A172 (cell line): ENCODE measurements around the gene GRIA1. TPM values are rescaled to one million over a fixed set of nuclear protein-coding genes. Genes with fewer than 3 reads are reported as not detected.
"Not testable (repeated sequence)": the region's sequence is repeated elsewhere in the genome, so short reads cannot be mapped to it uniquely, and the experiment has no call there.

Source experiments
- DNase-seq: peaks from one replicate; pipeline ENCODE4 v3.0.0-alpha.2; 2015; ENCODE audit warnings: low spot score
- total RNA-seq: library from RNA; depleted of rRNA; stranded (reverse); fragments of >200 nt; shearing (Covaris generic); gene quantifications from 2 replicates; pipeline ENCODE4 v1.2.3, GENCODE V29; 2014

GRIA1 gene
- total RNA-seq, 1 experiment from 2014 or later: 0.38 TPM

DNA sequence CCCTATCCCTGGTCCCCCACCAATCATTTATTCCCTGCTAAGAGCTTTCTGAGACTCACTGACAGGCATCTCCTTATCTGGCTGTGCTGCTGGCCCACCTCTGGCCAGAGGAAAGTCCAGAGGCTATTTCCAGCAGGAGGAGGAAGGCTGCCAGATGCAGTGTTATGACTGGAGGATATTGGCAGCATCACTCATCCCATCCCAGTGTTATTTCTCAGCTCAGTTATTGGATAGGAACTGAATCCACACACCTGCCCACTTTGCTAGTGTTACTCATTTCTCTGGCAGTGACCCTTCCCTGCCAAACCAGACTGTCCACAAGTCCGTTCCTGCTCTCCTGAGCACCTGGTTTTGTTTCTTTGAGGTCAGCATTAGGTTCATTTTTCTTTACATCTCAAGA lies 228.2 kb downstream of the GRIA1 start:
- no peak for DNase-seq

DNA sequence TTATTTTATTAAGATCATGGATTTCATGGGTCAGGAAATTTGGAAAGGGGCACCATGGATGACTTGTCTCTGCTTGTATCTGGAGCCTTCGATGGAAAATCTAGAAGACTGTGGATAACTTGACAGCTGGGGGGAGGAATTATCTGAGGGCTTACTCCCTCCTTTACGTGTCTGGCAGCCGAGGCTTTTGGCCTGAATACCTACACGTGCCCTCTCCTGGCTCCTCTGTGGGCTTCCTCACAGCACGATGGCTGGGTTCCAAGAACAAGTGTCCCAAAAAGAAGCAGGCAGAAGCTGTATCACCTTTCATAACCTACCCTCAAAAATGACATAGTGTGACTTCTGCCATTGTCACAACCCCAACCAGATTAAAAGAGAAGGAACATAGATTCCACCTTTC lies 228.9 kb downstream of the GRIA1 start:
- DNase-seq: no peak

GRCh38 chr5:153723022-153723610 lies 232.6 kb downstream of the GRIA1 start:
- DNase-seq: not testable (repeated sequence)

GRCh38 chr5:153742060-153742459 lies 251.6 kb downstream of the GRIA1 start:
- no peak for DNase-seq

- no peak for DNase-seq
Observed at GRCh38 chr5:153744751-153745150, 254.3 kb downstream of the GRIA1 start.

GRCh38 chr5:153745778-153746395 lies 255.4 kb downstream of the GRIA1 start:
- DNase-seq: no peak

GRCh38 chr5:153746440-153746839 lies 256.0 kb downstream of the GRIA1 start:
- no peak for DNase-seq

- DNase-seq: no peak
Observed at GRCh38 chr5:153748823-153749222, 258.4 kb downstream of the GRIA1 start.

GRCh38 chr5:153749960-153750359 lies 259.5 kb downstream of the GRIA1 start:
- DNase-seq: peak; percentile 56

GRCh38 chr5:153751251-153751650 lies 260.8 kb downstream of the GRIA1 start:
- DNase-seq: no peak

GRCh38 chr5:153752890-153753289 lies 262.4 kb downstream of the GRIA1 start:
- no peak for DNase-seq

DNA sequence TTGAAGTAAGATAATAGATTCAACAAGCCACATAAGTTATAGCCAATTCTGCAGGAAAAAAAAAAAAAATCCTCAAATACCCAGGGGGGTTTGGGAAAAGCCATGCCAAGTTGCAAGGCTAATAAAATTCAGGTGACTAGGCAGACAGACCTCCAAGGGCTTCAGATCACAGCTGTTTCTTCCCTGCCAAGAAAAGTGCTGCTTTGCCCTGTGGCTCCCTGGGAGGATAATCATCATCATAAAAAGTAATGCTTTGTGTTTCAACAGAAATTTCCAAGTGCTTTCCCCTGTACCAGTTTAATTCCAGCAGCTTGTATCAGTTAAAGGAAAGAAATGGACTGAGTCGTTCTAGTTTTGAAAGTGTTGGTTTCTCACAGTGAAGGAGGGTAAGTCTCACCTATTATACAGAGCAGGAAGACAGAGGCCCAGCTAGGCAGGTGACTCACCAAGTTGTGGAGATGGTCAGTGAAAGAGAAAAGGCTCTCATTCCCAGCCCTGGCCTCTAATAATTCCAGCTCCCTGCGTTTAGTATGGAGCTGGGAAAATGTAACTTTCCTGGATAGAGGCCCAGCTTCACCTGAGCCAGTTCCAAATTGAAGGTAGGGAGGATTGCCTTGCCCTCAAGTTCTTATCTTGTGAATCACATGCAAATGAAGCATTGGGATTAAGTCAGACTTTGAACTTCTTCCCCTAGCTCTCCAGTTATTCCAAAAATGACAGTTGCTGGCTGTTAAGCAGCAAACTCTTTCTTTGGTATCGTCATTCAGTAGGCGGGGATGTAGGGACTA lies 263.4 kb downstream of the GRIA1 start:
- DNase-seq: peak; percentile 20

- no peak for DNase-seq
Observed at GRCh38 chr5:153755913-153756500, 265.5 kb downstream of the GRIA1 start.

- DNase-seq: no peak
Observed at GRCh38 chr5:153756540-153756939, 266.1 kb downstream of the GRIA1 start.

DNA sequence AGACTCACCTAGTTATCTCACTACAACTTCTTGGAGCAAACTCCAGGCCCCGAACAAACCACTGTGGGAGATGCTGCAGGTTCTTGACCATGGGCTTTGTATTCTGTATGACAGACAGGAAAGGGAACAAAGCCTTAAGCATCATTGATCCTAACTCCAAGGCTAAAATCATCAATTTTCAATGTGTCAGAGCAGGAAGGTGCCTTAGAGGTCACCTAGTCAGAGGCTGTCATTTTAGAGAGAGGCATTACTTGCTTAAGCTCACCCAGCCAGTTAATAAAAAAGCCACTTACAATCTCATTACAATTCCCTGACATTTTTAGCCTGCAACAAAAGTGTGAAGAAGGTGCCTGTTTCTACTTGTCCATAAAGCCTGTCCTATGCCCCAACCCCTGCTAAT lies 275.5 kb downstream of the GRIA1 start:
- DNase-seq: no peak

GRCh38 chr5:153767221-153768188 lies 277.0 kb downstream of the GRIA1 start:
- DNase-seq: no peak

GRCh38 chr5:153770066-153770465 lies 279.6 kb downstream of the GRIA1 start:
- no peak for DNase-seq

GRCh38 chr5:153774686-153775085 lies 284.2 kb downstream of the GRIA1 start:
- DNase-seq: no peak

DNA sequence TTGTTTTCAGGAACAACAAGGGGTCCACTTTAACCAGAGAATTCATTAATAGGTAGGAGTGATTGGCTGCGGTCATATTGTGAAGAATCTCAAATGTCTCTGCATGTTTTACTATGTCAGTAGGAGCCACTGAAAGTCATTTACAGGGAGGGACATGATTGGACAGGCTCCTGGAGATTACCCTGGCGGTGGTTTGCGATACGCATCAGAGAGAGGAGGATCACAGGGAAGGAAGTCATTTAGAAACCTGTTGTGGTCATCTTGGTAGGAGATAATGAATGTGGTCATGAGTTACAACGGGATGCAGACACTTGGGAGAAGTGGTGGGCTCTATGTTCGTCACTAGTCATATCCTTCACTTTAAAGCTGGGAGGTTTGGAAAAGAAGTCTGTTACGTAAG lies 285.5 kb downstream of the GRIA1 start:
- DNase-seq: no peak

- no peak for DNase-seq
Observed at GRCh38 chr5:153777681-153778581, 287.5 kb downstream of the GRIA1 start.
